ENCODE measurements around the gene RAET1G.

DNA sequence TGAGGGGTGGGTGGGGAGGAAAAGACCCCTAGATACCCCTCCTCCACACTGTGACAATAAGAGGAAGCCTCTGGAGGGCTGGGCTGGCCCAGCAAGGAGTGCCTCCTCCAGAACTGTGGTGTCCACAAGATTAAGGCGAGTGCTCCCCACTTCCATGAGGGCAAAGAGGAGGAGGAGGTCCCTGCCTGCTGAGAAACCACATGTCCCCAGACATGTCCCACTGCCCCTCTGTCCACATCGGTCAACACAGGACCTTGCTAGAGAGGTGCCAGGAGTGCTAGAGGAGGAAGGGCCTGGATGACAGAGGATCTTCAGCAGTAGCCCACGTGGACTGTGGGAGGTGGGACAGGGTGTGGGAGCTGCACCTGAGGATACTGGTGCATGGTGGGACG, 3.1 kb downstream of the RAET1G start:
- TF ChIP-seq, protein P1, sequence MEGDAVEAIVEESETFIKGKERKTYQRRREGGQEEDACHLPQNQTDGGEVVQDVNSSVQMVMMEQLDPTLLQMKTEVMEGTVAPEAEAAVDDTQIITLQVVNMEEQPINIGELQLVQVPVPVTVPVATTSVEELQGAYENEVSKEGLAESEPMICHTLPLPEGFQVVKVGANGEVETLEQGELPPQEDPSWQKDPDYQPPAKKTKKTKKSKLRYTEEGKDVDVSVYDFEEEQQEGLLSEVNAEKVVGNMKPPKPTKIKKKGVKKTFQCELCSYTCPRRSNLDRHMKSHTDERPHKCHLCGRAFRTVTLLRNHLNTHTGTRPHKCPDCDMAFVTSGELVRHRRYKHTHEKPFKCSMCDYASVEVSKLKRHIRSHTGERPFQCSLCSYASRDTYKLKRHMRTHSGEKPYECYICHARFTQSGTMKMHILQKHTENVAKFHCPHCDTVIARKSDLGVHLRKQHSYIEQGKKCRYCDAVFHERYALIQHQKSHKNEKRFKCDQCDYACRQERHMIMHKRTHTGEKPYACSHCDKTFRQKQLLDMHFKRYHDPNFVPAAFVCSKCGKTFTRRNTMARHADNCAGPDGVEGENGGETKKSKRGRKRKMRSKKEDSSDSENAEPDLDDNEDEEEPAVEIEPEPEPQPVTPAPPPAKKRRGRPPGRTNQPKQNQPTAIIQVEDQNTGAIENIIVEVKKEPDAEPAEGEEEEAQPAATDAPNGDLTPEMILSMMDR (IDR thresholded peaks at IDR 0.05 in 4 of 5, conservative IDR thresholded peaks at IDR 0.05 in 1 of 5) = no peak
- no peak for TF ChIP-seq POLR2A (IDR thresholded peaks at IDR 0.05)

Data from gastrocnemius medialis (tissue), 4 donors.